Measurements from ENCODE around the gene RAE1. TPM values are rescaled to one million over a fixed set of nuclear protein-coding genes. Genes with fewer than 3 reads are reported as not detected.
A peak's percentile ranks its signal among the peaks of the same experiment; 100 is the strongest.

RAE1 gene
- total RNA-seq, 1 donor from 2014 or later: 24.7 TPM

DNA sequence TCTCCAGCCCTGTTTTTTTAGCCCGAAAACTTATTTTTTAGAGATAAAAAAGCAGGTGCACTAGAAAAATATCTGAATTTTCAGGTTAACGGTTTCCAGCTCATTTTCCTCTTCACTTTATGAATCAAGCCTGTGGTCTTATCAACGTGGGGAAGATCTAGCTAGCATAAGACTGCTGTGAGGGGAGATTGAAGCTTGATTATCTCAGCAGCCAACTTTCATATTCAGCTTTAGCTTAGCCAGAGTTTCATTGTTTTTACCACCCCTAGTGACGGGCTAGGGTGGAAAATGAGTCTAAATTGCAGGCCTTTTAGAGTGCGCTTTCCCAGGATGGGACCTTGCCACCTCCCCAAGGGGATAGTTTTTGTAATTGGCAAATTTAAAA, 28.2 kb downstream of the RAE1 start:
- no peak for DNase-seq (ENCODE audit: extremely low spot score, unreplicated experiment)
- Mint-ChIP-seq H3K9me3 (ENCODE audit: unreplicated experiment) (no peaks in the 10 kb centered on the region), H3K4me3 (ENCODE audit: unreplicated experiment) (no peak overlapping the region), H3K27me3 (ENCODE audit: unreplicated experiment) (no peaks in the 10 kb centered on the region), H3K27ac (ENCODE audit: unreplicated experiment) (no peak overlapping the region), H3K4me1 (ENCODE audit: unreplicated experiment) (no peaks in the 10 kb centered on the region), H3K36me3 (ENCODE audit: unreplicated experiment) (peaks cover 18% of the 10 kb centered on the region)
- TF ChIP-seq, protein P1, sequence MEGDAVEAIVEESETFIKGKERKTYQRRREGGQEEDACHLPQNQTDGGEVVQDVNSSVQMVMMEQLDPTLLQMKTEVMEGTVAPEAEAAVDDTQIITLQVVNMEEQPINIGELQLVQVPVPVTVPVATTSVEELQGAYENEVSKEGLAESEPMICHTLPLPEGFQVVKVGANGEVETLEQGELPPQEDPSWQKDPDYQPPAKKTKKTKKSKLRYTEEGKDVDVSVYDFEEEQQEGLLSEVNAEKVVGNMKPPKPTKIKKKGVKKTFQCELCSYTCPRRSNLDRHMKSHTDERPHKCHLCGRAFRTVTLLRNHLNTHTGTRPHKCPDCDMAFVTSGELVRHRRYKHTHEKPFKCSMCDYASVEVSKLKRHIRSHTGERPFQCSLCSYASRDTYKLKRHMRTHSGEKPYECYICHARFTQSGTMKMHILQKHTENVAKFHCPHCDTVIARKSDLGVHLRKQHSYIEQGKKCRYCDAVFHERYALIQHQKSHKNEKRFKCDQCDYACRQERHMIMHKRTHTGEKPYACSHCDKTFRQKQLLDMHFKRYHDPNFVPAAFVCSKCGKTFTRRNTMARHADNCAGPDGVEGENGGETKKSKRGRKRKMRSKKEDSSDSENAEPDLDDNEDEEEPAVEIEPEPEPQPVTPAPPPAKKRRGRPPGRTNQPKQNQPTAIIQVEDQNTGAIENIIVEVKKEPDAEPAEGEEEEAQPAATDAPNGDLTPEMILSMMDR (IDR thresholded peaks at IDR 0.05): no peak

DNA sequence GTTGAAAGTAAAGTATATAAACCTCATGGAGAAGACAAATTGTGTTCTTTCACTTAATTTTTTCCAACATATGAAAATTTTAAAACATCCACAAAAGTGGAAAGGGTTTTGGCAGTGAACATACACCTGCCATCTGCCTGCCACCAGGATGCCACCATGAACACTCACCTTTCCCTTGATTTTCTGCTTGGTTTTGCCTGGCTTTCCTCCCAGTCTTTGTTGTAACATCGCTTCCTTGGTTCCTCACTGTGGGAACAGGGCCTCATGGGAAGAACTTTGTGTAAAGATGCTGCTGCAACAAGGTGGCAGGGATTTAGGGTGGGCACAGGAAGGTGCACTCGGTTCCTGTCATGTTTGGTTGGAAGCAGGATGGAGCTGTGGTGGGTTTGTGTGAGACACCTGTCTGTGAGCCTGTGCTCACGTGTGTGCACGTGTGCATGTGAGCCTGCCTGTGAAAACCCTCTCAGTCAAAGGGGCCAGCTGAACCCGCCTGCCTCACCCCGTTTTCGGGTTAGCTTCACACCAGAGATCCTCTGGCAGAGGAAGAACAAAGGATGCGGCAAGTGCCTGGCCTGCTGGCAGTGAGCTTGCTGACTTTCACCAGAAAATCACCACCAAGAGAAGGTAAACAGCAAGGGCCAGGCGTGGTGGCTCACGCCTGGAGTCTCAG, 29.2 kb downstream of the RAE1 start:
- DNase-seq (ENCODE audit: extremely low spot score, unreplicated experiment): no peak
- Mint-ChIP-seq H3K27me3 (ENCODE audit: unreplicated experiment) (no peaks in the 10 kb centered on the region), H3K9me3 (ENCODE audit: unreplicated experiment) (no peaks in the 10 kb centered on the region), H3K36me3 (ENCODE audit: unreplicated experiment) (peaks cover 16% of the 10 kb centered on the region), H3K4me3 (ENCODE audit: unreplicated experiment) (no peak overlapping the region), H3K4me1 (ENCODE audit: unreplicated experiment) (no peaks in the 10 kb centered on the region), H3K27ac (ENCODE audit: unreplicated experiment) (no peak overlapping the region)
- TF ChIP-seq, protein P1 (IDR thresholded peaks at IDR 0.05): no peak

DNA sequence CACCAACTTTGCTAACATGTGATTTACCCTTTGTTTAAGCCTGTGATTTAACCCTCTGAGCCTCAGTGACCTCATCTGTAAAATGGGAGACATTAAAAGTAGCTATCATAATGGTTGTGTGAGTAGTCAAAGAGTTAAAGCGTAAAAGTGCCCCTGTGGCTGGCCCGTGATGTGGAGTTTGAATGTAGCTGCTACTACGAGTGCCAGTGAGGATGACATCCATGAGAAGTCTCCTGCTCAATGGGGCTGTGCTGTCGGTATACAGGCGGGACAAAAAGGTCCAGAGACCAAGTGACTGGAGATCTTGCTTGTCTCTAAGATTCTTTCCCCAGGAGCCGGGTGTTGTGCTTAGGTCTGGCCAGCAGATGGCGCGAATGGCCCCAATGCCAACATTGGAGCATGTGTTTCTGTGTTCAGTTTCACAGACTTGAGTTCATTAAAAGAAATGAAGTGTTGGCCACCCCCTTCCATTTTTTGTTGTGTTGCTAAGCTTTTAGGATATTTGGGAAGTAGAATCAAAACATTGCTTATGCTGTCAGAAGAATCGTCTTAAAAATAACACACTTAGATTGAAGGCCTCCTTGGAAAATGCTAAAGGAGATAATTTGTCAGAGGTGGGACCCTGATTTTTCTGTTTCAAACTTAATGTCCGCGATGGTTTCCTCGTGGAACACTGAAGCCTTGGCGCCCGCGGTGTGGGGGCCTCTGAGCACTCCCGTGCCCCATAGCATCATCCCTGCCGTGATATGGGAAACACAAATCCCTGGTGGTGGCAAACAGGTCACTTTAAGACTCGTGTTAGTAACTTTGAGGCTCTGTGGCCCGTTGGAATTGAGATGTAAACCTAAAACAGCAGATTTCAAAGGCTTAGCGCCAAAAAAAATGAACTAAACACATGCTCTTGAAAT, 30.8 kb downstream of the RAE1 start:
- TF ChIP-seq, protein P1 (IDR thresholded peaks at IDR 0.05): peak; percentile 93
- Mint-ChIP-seq H3K27ac (ENCODE audit: unreplicated experiment) (no peak overlapping the region), H3K9me3 (ENCODE audit: unreplicated experiment) (no peaks in the 10 kb centered on the region), H3K4me3 (ENCODE audit: unreplicated experiment) (no peak overlapping the region), H3K27me3 (ENCODE audit: unreplicated experiment) (no peaks in the 10 kb centered on the region), H3K36me3 (ENCODE audit: unreplicated experiment) (peaks cover 10% of the 10 kb centered on the region), H3K4me1 (ENCODE audit: unreplicated experiment) (no peaks in the 10 kb centered on the region)
- peak; percentile 92 for DNase-seq (ENCODE audit: extremely low spot score, unreplicated experiment)

DNA sequence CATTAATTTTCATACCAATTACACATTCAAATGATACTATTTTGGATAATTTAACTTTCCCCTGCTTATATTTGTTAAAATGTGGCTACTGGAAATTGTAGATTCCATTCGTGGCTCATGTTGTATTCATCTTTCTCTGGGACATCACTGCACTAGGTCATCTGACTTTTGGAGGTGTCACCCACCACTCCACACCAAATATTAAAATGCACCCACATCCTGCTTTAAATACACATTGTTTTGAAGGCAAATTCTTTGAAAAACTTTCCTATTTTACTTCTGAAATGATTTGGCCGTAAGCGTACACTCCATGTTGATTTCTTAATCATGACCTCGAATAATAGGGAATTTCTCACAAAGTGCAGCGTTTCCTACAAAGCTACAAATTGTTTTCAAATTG, 31.5 kb downstream of the RAE1 start:
- TF ChIP-seq, protein P1 (IDR thresholded peaks at IDR 0.05): no peak
- DNase-seq (ENCODE audit: extremely low spot score, unreplicated experiment): no peak
- Mint-ChIP-seq H3K27me3 (ENCODE audit: unreplicated experiment) (no peaks in the 10 kb centered on the region), H3K4me3 (ENCODE audit: unreplicated experiment) (no peak overlapping the region), H3K36me3 (ENCODE audit: unreplicated experiment) (peaks cover 6% of the 10 kb centered on the region), H3K4me1 (ENCODE audit: unreplicated experiment) (no peaks in the 10 kb centered on the region), H3K9me3 (ENCODE audit: unreplicated experiment) (no peaks in the 10 kb centered on the region), H3K27ac (ENCODE audit: unreplicated experiment) (no peak overlapping the region)

All from osteocyte (in vitro differentiated cells).